GM19372 (cell line): ENCODE data around the gene RAB31.
"Not testable (repeated sequence)": the region's sequence is repeated elsewhere in the genome, so short reads cannot be mapped to it uniquely, and the experiment has no call there.

ENCODE experiments used
- ATAC-seq: cut with Tn5 transposase; IDR thresholded peaks from one replicate; pipeline ENCODE4 v1.9.1; 2021; ENCODE audit warnings: mild to moderate bottlenecking, low read depth, moderate library complexity; ENCODE audit not compliant: unreplicated experiment

Gene RAB31, protein sequence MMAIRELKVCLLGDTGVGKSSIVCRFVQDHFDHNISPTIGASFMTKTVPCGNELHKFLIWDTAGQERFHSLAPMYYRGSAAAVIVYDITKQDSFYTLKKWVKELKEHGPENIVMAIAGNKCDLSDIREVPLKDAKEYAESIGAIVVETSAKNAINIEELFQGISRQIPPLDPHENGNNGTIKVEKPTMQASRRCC

GRCh38 chr18:9708057-9708433 is at the start of gene RAB31:
Gene RAB31 (plus strand): TSS chr18:9708301. CDS start chr18:9708406, 105 bp downstream.
- peak; percentile 41 for ATAC-seq

DNA sequence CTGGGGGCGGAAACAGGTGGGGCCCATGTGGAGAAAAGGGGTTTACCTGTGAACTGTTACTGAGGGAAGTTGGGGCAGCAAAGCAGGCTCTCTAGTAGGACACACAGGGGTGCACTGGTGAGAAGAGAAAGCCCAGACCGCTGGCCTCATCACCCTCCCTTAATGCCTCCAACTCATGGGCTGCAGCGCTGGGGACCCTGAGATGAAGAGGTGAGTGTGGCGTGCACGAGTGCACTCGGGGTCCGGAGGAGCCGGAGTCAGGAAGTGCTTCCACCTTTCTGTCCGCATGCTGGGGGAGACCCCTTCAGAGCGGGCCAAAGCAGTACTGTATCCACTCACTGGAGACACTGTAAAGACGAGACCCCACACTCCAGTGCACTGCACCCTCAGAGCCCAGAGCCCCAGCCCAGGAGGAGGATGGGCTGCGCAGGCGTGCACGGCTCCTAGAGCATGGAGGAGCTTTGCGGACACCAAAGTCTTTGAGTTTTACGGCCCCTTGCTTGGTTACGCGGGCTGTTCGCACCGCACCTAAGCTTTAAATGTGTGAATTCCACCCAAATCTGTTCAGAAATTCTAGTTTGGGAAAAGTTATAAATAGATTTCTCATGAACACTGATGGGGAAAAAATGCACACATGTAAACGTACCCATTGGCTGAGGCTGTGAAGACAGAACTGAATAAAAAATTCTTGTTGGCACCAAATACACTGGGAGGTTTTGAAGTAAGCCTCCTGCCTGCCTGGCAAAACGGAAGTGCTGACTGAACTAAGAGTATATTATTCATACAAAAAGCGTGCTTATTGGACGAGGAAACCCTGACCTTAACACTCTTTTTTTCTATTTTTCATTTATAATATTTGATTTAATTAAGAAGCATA is 48.4 kb upstream of the RAB31 start:
- ATAC-seq, result no peak

DNA sequence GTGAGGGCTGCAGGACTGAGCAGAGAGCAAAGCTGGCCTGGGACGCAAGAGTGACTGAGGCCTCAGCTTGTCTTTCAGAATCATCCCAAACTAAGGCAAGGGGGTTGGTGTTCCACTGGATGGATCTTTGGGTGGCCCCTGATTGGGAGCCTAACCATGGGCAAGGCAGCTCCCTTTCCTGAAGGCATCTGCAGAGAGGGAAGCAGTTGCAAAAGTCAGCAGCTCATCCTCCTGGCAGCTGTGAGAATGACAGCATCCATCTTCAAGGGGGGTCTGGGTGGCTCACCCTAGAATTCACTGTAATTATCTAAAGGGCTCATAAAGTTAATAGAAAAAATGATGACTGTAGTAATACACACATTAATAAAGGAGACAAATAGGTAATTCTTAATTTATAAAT is 46.5 kb upstream of the RAB31 start:
- ATAC-seq, result no peak

GRCh38 chr18:9663377-9663776 is 44.7 kb upstream of the RAB31 start:
- ATAC-seq, result no peak

GRCh38 chr18:9665314-9665713 is 42.8 kb upstream of the RAB31 start:
- no peak for ATAC-seq

DNA sequence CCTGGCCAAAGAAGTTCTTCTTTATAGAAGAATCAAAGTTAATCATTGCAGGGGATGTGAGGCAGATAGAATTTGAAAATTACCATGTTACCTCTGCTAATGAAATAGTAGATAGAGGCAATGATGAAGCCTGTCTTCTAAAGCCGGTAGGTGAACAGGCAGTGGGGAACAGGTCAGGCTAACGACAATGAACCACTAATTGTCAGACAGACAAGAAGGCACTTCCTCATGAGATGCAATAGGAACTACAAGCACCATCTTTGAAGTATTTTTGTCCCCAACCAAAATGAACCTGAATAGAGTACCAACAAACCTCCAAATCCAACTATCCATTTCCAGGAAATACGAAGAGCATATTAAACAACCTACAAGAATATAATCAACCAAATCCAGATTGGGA is 41.6 kb upstream of the RAB31 start:
- ATAC-seq, result no peak

- no peak for ATAC-seq
These were observed 39.1 kb upstream of the RAB31 start for GRCh38 chr18:9669016-9669415.

- no peak for ATAC-seq
These were observed 36.9 kb upstream of the RAB31 start for GRCh38 chr18:9671214-9671613.

GRCh38 chr18:9673296-9674251 is 34.5 kb upstream of the RAB31 start:
- peak; percentile 95 for ATAC-seq

- not testable (repeated sequence) for ATAC-seq
These were observed 29.9 kb upstream of the RAB31 start for GRCh38 chr18:9678216-9678615.

GRCh38 chr18:9679125-9679524 is 29.0 kb upstream of the RAB31 start:
- no peak for ATAC-seq

- no peak for ATAC-seq
These were observed 26.9 kb upstream of the RAB31 start for GRCh38 chr18:9681217-9681616.

- no peak for ATAC-seq
These were observed 25.5 kb upstream of the RAB31 start for GRCh38 chr18:9682572-9682971.

DNA sequence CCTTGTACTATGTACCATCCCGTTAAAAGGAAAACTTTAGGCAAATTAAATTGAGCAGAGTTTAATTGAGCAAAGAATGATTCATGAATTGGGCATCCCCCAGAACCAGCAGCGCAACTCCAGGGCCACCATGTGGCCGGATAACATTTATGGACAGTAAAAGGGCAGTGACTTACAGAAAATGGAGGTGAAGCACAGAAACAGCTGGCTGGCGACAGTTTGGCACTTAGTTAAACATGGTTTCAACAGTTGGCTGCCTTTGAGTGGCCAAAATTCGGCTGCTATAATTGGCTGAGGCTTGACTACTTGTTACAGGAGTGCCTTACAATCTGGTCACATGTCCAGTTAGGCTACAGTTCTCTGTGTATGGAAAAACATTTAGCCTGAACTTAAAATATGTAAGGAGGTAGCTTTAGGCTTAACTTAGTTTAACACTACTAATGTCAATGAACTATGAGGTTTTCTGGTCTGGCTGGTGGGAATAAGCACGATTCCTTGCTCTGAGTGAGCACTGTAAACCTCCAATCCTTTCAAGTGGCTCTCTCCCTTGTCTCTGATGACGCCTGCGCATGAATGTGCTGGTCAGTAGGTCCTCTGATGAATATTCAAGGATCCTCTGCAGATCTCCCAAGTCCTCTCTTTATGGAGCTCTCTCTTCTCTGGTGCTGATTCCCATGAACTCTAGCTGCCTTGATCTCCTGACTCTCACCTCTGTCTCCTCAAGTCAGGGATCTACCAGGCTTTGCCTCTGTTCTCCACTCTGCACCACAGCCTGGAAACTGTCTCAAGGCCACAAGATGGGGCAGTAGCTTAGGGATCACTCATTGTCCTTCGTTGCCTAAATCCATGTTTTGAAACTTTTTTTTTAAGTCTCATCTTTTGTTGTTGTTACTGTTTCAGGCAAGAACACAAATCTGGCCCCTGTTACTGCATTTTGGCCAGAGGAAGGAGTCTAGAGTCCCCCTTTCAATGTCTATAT is 24.4 kb upstream of the RAB31 start:
- no peak for ATAC-seq

DNA sequence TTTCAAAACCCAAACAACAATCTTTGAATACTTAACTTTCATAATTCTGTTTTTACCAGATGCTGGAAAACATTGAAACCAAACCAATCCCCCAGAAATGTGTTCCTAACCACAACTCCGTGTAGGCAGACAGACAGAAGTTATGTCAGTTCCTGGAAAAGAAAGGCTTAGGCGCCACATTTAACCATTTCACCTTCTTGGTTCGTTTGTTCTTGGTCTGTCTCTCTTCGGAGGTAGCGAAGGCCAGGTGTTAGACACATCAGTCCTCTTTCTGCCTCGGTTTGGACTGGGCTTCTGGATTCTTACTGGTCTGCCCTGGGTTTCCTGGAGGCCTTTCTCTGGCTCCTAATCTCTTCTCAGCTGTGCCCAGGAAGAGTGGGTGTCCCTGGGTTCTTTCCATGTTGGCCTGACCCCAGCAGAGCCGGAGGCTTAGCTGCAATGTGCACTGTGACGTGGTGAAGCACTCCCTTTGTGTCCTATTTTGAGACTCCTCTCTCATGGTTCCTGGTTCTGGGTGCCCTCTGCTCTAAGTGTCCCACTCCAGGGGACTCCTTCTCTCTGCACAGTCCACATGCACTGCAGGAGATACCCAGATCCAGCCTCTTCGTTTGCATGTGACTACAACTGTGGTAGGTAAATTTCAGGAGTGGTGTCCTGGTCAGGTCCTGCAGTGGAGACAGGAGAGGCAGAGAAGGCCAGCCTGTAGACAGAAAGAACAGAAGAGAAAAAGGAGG is 23.1 kb upstream of the RAB31 start:
- no peak for ATAC-seq

DNA sequence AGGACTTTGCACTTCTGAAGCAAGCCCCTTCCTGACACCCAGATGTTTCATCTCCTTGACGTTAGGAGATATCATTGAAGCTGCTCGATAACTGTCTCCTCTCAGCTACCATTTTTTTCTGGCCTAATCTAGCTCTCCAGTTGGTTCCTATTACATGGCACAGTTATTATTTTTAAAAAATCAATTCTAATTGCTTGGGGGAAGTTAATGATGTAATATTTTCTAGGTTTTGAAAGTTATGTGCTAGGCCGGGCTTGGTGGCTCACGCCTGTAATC is 22.5 kb upstream of the RAB31 start:
- ATAC-seq, result no peak

DNA sequence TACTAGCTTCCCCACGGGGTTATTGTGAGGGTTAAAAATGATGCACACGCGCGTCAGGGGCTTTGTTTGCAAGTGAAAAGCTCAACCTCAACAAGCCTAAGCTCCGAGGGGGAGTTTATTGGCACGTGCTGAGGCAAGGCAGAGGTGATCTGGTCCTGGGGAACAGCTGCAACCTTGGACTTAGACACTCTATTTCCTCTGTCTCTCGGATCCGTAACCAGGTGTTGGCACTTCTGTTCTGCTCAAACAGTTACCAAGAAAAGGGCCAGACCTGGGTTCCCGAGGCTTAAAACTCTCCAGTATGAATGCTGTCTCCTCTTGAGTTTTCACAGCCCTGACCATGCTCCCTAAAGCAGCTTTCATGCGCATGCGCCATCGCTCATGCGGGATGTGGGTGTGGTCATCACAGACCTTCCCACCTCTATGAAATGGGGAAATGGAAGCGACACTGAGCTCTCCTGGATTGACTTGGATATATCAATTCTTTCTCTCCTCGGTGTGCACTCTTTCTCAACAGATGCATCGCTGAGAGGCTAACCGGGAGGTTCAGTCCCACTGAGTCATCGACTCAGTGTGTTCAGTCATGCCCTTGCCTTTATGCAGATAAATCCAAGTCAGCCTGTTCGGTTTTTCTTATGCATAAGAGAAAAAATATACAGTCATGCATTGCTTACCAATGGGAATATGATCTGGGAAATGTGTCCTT is 19.9 kb upstream of the RAB31 start:
- no peak for ATAC-seq

DNA sequence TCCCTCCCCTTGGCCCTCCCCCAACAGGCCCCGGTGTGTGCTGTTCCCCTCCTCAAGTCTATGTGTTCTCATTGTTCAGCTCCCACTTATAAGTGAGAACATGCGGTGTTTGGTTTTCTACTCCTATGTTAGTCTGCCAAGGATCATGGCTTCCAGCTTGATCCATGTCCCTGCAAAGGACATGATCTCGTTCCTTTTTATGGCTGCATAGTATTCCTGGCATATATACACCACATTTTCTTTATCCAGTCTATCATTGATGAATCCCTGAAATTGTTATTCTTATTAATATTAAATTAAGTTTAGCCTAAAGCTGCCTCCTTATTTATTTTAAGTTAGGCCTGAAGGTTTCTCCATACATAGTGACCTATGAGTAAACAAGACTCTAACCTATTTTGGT is 18.8 kb upstream of the RAB31 start:
- ATAC-seq, result no peak
